GM18868 (cell line): ENCODE results near the gene KIAA0930.
A peak's percentile ranks its signal among the peaks of the same experiment; 100 is the strongest.

Source experiments
- ATAC-seq: cut with Tn5 transposase; IDR thresholded peaks from one replicate; pipeline ENCODE4 v1.9.1; 2021; ENCODE audit warnings: mild to moderate bottlenecking, moderate library complexity; ENCODE audit not compliant: unreplicated experiment

The KIAA0930 gene

GRCh38 chr22:45238957-45239680 lies 1.6 kb downstream of the KIAA0930 start:
- ATAC-seq: no peak

GRCh38 chr22:45238076-45238956 lies 2.4 kb downstream of the KIAA0930 start:
- no peak for ATAC-seq

GRCh38 chr22:45237065-45237990 lies 3.4 kb downstream of the KIAA0930 start:
- no peak for ATAC-seq

GRCh38 chr22:45235851-45236342 lies 4.8 kb downstream of the KIAA0930 start:
- ATAC-seq: no peak

- peak; percentile 81 for ATAC-seq
Observed at GRCh38 chr22:45235101-45235777, 5.5 kb downstream of the KIAA0930 start.

GRCh38 chr22:45233827-45234226 lies 6.9 kb downstream of the KIAA0930 start:
- ATAC-seq: no peak

- ATAC-seq: no peak
Observed at GRCh38 chr22:45233386-45233785, 7.3 kb downstream of the KIAA0930 start.

- no peak for ATAC-seq
Observed at GRCh38 chr22:45231293-45231692, 9.4 kb downstream of the KIAA0930 start.

GRCh38 chr22:45230026-45230721 lies 10.5 kb downstream of the KIAA0930 start:
- ATAC-seq: no peak

- no peak for ATAC-seq
Observed at GRCh38 chr22:45229181-45229580, 11.5 kb downstream of the KIAA0930 start.

- no peak for ATAC-seq
Observed at GRCh38 chr22:45228401-45228754, 12.3 kb downstream of the KIAA0930 start.

GRCh38 chr22:45227645-45228400 lies 12.9 kb downstream of the KIAA0930 start:
- ATAC-seq: no peak

- no peak for ATAC-seq
Observed at GRCh38 chr22:45226503-45227186, 14.0 kb downstream of the KIAA0930 start.

GRCh38 chr22:45225732-45226502 lies 14.8 kb downstream of the KIAA0930 start:
- ATAC-seq: no peak

- no peak for ATAC-seq
Observed at GRCh38 chr22:45224988-45225731, 15.5 kb downstream of the KIAA0930 start.

GRCh38 chr22:45224331-45224730 lies 16.4 kb downstream of the KIAA0930 start:
- ATAC-seq: no peak
